K562 (cell line): ENCODE measurements around the gene RBP7. TPM values are rescaled to one million over a fixed set of nuclear protein-coding genes. Genes with fewer than 3 reads are reported as not detected.

Experiments used
- ATAC-seq: fragments of 200-7000 bp; cut with Tn5 transposase; 3 replicates; pipeline ENCODE4 v1.9.1; 2020; ENCODE audit warnings: moderate library complexity
- BruUV-seq: library from RNA; stranded (reverse); fragments of 400-500 nt; replicated peaks from 2 replicates; lab custom pipeline; 2021; lab: Mats Ljungman, UMichigan
- CTCF ChIA-PET: fragments of 300-600 bp; formaldehyde crosslinking; extraction: SDS; loops from one replicate; lab custom pipeline; 2021; ENCODE audit warnings: low intra/inter-chr PET ratio; lab: Yijun Ruan, JAX
- POLR2A ChIA-PET: fragments of 300-600, 350-650 bp; sonication (Branson Sonifier 250); formaldehyde crosslinking; extraction: SDS; loops from one replicate; lab custom pipeline; 2021; ENCODE audit warnings: antibody characterized with exemption, inconsistent platforms; lab: Yijun Ruan, JAX
- DNase-seq, 4 experiments: peaks; one replicate each; pipeline versions ENCODE4 v3.0.0 to v3.0.0-alpha.2; 2011 to 2018; ENCODE audit warnings: low spot score in 3 of 4, mixed read lengths in 3 of 4; ENCODE audit errors: extremely low read depth in 1 of 4
- FAIRE-seq: peaks from 2 replicates; lab custom pipeline; 2011; peaks lifted over from hg19 to GRCh38; lab: Jason Lieb, UNC
- H2AFZ ChIP-seq: 2 replicates; pipeline ENCODE4 v1.6.0; 2011; ENCODE audit warnings: low read depth, low read length, control low read depth, inconsistent platforms
- H3K27ac ChIP-seq: fragments of 200-600 bp; 3 replicates; pipeline ENCODE4 v1.8.0; 2011; ENCODE audit warnings: low read depth, mild to moderate bottlenecking, control low read depth, inconsistent platforms, low read length, moderate library complexity, mixed read lengths; ENCODE audit errors: extremely low read depth
- H3K27me3 ChIP-seq, 2 experiments: fragments of 300-600 bp in 1 of 2; 2 replicates in 1 of 2; 3 replicates in 1 of 2; pipeline versions ENCODE4 v1.6.0 to v1.8.0; 2011; ENCODE audit warnings: inconsistent platforms in 2 of 2, low read length in 2 of 2, mild to moderate bottlenecking in 1 of 2, mixed read lengths in 1 of 2, moderate library complexity in 1 of 2; ENCODE audit not compliant: control insufficient read depth in 2 of 2, insufficient read depth in 2 of 2
- H3K36me3 ChIP-seq: fragments of 300-600 bp; 3 replicates; pipeline ENCODE4 v1.8.0; 2011; ENCODE audit warnings: mild to moderate bottlenecking, low read length, inconsistent platforms; ENCODE audit not compliant: control insufficient read depth, insufficient read depth
- H3K4me1 ChIP-seq, 2 experiments: fragments of 200-600 bp in 1 of 2; replicated peaks in 1 of 2; 2 replicates in 1 of 2; 3 replicates in 1 of 2; pipeline versions ENCODE4 v1.5.1 to v1.8.0; 2011; ENCODE audit warnings: inconsistent platforms in 2 of 2, low read length in 2 of 2, mild to moderate bottlenecking in 1 of 2, mixed read lengths in 1 of 2, moderate library complexity in 1 of 2; ENCODE audit not compliant: control insufficient read depth in 2 of 2, insufficient read depth in 2 of 2
- H3K4me2 ChIP-seq: 2 replicates; pipeline ENCODE4 v1.6.1; 2011; ENCODE audit warnings: low read length, control low read depth, inconsistent platforms, mixed read lengths; ENCODE audit not compliant: insufficient read depth
- H3K4me3 ChIP-seq: fragments of 200-600 bp; sonication (generic), shearing (Covaris generic); 2 replicates; pipeline ENCODE4 v1.5.1; 2016; ENCODE audit warnings: control low read depth, inconsistent platforms
- H3K79me2 ChIP-seq: fragments of 200-600 bp; 3 replicates; pipeline ENCODE4 v1.8.0; 2011; ENCODE audit warnings: low read length, inconsistent platforms; ENCODE audit not compliant: control insufficient read depth, insufficient read depth
- H3K9ac ChIP-seq, 2 experiments: 2 replicates each; pipeline versions ENCODE4 v1.6.0 to v1.6.1; 2011; ENCODE audit warnings: low read depth in 2 of 2, low read length in 2 of 2, control low read depth in 1 of 2, inconsistent platforms in 1 of 2, mild to moderate bottlenecking in 1 of 2, mixed read lengths in 1 of 2; ENCODE audit not compliant: insufficient read depth in 1 of 2
- H3K9me1 ChIP-seq: one replicate; pipeline ENCODE4 v1.6.0; 2011; ENCODE audit warnings: inconsistent platforms, mild to moderate bottlenecking, low read length, moderate library complexity; ENCODE audit not compliant: control insufficient read depth, insufficient read depth
- H3K9me3 ChIP-seq: replicated peaks from 2 replicates; pipeline ENCODE4 v1.5.1; 2011; ENCODE audit warnings: low read depth, low read length, inconsistent platforms; ENCODE audit not compliant: control insufficient read depth, insufficient read depth
- H4K20me1 ChIP-seq: replicated peaks from 2 replicates; pipeline ENCODE4 v1.6.1; 2011; ENCODE audit warnings: low read length, inconsistent platforms, mixed read lengths; ENCODE audit not compliant: control insufficient read depth, insufficient read depth
- ATF2 ChIP-seq: sonication (generic); formaldehyde crosslinking; IDR thresholded peaks from 2 replicates; pipeline ENCODE4 v1.8.1; 2022; ENCODE audit warnings: missing genetic modification reagents
- CBFA2T2 ChIP-seq: fragments of 450-650 bp; conservative IDR thresholded peaks from 2 replicates; pipeline ENCODE4 v1.6.1; 2017; ENCODE audit warnings: mild to moderate bottlenecking
- CBX3 ChIP-seq, 2 experiments: IDR thresholded peaks; 1 replicate in 1 of 2; 2 replicates in 1 of 2; pipeline ENCODE4 v1.6.1; 2012; ENCODE audit warnings: inconsistent platforms in 2 of 2, low read length in 2 of 2, borderline replicate concordance in 1 of 2, control low read depth in 1 of 2
- CCAR2 ChIP-seq: fragments of 200-400 bp; formaldehyde crosslinking; IDR thresholded peaks from 2 replicates; pipeline ENCODE4 v1.6.1; 2017; ENCODE audit warnings: mild to moderate bottlenecking, low read depth, low read length
- CHD4 ChIP-seq: fragments of 200-600 bp; sonication (generic); IDR thresholded peaks from 3 replicates; pipeline ENCODE4 v1.6.1; 2012; ENCODE audit warnings: low read depth, mild to moderate bottlenecking, mixed read lengths, low read length, inconsistent platforms; ENCODE audit not compliant: insufficient read depth, insufficient replicate concordance, poor library complexity, severe bottlenecking
- FIP1L1 ChIP-seq: fragments of 200-400 bp; formaldehyde crosslinking; IDR thresholded peaks from 2 replicates; pipeline ENCODE4 v1.6.1; 2018; ENCODE audit warnings: mild to moderate bottlenecking, low read depth, low read length; ENCODE audit not compliant: poor library complexity, severe bottlenecking
- GTF3C2 ChIP-seq: IDR thresholded peaks from 3 replicates; pipeline ENCODE4 v1.6.1; 2011; ENCODE audit warnings: borderline replicate concordance, mild to moderate bottlenecking, moderate library complexity; ENCODE audit not compliant: insufficient read length; ENCODE audit errors: extremely low read depth
- KLF13 ChIP-seq: fragments of 450-650 bp; IDR thresholded peaks from 2 replicates; pipeline ENCODE4 v1.6.1; 2016; ENCODE audit warnings: missing genetic modification characterization, low read depth, mild to moderate bottlenecking, missing compliant biosample characterization, moderate library complexity, borderline replicate concordance
- TOE1 ChIP-seq, 2 experiments: fragments of 450-650 bp in 1 of 2; sonication (generic) in 1 of 2; formaldehyde crosslinking in 1 of 2; IDR thresholded peaks; 2 replicates each; pipeline versions ENCODE4 v1.7.1 to v1.8.0; 2016 to 2022; ENCODE audit warnings: borderline replicate concordance in 2 of 2, mild to moderate bottlenecking in 2 of 2, antibody characterized with exemption in 1 of 2, inconsistent platforms in 1 of 2, low read depth in 1 of 2, missing genetic modification reagents in 1 of 2, moderate library complexity in 1 of 2
- USF2 ChIP-seq: sonication (generic); formaldehyde crosslinking; IDR thresholded peaks from 2 replicates; pipeline ENCODE4 v1.5.0; 2020; ENCODE audit warnings: missing genetic modification reagents
- WGBS: fragments of 100-300 bp; shearing (Covaris generic); methylation state at CpG from one replicate; pipeline ENCODE4 v1.1.6; 2016; ENCODE audit warnings: low coverage, mixed read lengths; ENCODE audit not compliant: insufficient coverage; ENCODE audit errors: missing lambda C conversion rate; 5-methylcytosine and 5-hydroxymethylcytosine counted together
- in situ Hi-C: fragments of 300-500 bp; cut with MboI; formaldehyde crosslinking; loops from 4 replicates; pipeline ENCODE4 v1.15.0; 2018; ENCODE audit warnings: inconsistent platforms, mixed read lengths
- intact Hi-C: fragments of 100-400 bp; cut with micrococcal nuclease; formaldehyde crosslinking; loops from 2 replicates; pipeline ENCODE4 v1.14.2; 2022
- polyA plus RNA-seq, 8 experiments: library from polyadenylated mRNA; depleted of rRNA in 4 of 8; stranded (reverse) in 5 of 8; unstranded in 3 of 8; fragments of >200 nt; fragmentation: Nextera tagmentation in 2 of 8; fragmentation: Illumina TruSeq in 1 of 8; extraction: Ambion mirVana in 2 of 8; extraction: Trizol in 1 of 8; gene quantifications; 2 replicates each; pipeline versions ENCODE4 v1.2.1 to v1.2.3, GENCODE V29; 2011 to 2014; ENCODE audit warnings: inconsistent platforms in 1 of 8, missing spikeins in 1 of 8
- total RNA-seq, 7 experiments: library from RNA; depleted of rRNA in 6 of 7; stranded (reverse); fragments of >200 nt in 6 of 7; fragmentation: Illumina TruSeq in 2 of 7; extraction: Trizol in 2 of 7; gene quantifications; 2 replicates each; pipeline versions ENCODE4 v1.2.1 to v1.2.3, GENCODE V29; 2011 to 2021; ENCODE audit warnings: low replicate concordance in 1 of 7

Gene RBP7
- total and polyA plus RNA-seq, 9 of the 15 experiments (the other 6 are each of a cell fraction or from before 2014, with no cell fraction given), result not detected

GRCh38 chr1:10061276-10061675 is 64.2 kb downstream of the RBP7 start:
- Histone ChIP-seq H3K9me3 (no peaks in the 10 kb centered on the region), H3K4me3 (no peak overlapping the region), H2AFZ (no peak overlapping the region), H3K4me2 (no peak overlapping the region), H3K79me2 (peaks cover 88% of the 10 kb centered on the region), H3K9me1 (no peaks in the 10 kb centered on the region), H4K20me1 (peaks cover 6% of the 10 kb centered on the region), H3K27ac (no peak overlapping the region), H3K4me1 (peaks cover 21 to 22% of the 10 kb centered on the region in 2 experiments), H3K9ac (no peak overlapping the region), H3K36me3 (peaks cover 33% of the 10 kb centered on the region; the same call in 2 of the 3 replicates), H3K27me3 (no peaks in the 10 kb centered on the region)
- TF ChIP-seq CCAR2 (no peak), FIP1L1 (no peak), GTF3C2 (no peak), TOE1 (IDR thresholded peaks at IDR 0.05; ENCODE audit: borderline replicate concordance) (no peak), TOE1 (CRISPR knock-in tag; IDR thresholded peaks at IDR 0.05; ENCODE audit: borderline replicate concordance, low read depth) (no peak), ATF2 (no peak), CHD4 (no peak), USF2 (no peak), CBX3 (IDR thresholded peaks at IDR 0.05; ENCODE audit: borderline replicate concordance in 1 of 2, low read length in 2 of 2) (no peak), KLF13 (no peak), CBFA2T2 (no peak)
- CTCF ChIA-PET, result no interaction called here
- POLR2A ChIA-PET, result interaction anchor here (1.0 to 4.2 kb wide), 3 partner anchors 14 to 144 kb away, joined by 3 to 33 read pairs (median 4); no protein-coding TSS in a partner anchor
- no peak for ATAC-seq
- no peak for DNase-seq
- WGBS, result 89% methylated on average over 5 of the region's 5 CpGs
- no peak for FAIRE-seq
- intact Hi-C loops, result no loop called here
- no TSS peak for BruUV-seq
- in situ Hi-C loops, result no loop called here
